GM12873 (cell line): ENCODE results near the gene LY86.

ENCODE experiments used
- TF ChIP-seq, protein P1 (sequence below): IDR thresholded peaks from 2 replicates; pipeline ENCODE4 v1.5.1; 2012; ENCODE audit warnings: low read depth, mild to moderate bottlenecking, moderate library complexity, low read length, control low read depth; ENCODE audit not compliant: insufficient read depth; ENCODE audit errors: missing control alignments

LY86 gene

DNA sequence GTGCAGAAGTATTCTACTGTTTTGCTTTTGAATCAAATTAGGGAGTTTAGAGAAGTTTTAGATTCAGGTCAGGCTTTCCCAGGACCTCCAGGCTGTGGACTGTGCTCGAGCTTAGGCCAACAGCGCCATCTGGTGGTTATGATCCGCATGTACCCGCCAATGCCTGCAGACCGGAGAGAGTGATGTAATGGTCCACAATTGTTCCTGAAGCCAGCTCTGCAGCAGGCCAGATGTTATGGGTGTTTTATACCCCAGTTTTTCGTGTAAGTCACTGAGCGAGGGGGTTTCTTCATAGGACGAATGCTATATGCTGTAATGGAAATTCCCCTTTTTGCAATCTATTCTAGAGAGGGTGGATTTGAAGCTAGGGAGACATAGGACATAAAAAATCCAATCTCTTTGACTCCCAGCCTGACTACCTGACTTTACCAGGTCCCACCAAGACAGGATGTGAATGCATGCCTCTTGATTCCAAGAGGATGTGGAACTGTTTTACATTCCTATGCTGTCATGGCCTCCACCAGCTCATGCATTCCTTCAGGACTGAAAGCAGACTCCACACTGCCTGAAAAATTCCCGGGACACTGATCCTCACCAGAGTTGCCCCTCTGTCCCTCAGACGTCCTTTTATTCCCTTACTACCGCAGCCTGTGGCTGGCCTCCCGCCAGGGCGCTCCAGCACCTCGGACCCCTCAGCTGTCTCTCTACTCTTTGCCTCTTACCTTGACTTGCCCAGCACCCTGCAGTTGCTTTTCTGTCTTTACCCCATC lies 41.2 kb upstream of the LY86 start:
- TF ChIP-seq, protein P1, sequence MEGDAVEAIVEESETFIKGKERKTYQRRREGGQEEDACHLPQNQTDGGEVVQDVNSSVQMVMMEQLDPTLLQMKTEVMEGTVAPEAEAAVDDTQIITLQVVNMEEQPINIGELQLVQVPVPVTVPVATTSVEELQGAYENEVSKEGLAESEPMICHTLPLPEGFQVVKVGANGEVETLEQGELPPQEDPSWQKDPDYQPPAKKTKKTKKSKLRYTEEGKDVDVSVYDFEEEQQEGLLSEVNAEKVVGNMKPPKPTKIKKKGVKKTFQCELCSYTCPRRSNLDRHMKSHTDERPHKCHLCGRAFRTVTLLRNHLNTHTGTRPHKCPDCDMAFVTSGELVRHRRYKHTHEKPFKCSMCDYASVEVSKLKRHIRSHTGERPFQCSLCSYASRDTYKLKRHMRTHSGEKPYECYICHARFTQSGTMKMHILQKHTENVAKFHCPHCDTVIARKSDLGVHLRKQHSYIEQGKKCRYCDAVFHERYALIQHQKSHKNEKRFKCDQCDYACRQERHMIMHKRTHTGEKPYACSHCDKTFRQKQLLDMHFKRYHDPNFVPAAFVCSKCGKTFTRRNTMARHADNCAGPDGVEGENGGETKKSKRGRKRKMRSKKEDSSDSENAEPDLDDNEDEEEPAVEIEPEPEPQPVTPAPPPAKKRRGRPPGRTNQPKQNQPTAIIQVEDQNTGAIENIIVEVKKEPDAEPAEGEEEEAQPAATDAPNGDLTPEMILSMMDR: peak; percentile 92

- TF ChIP-seq, protein P1: no peak
These were observed 32.3 kb upstream of the LY86 start for GRCh38 chr6:6556161-6556737.

DNA sequence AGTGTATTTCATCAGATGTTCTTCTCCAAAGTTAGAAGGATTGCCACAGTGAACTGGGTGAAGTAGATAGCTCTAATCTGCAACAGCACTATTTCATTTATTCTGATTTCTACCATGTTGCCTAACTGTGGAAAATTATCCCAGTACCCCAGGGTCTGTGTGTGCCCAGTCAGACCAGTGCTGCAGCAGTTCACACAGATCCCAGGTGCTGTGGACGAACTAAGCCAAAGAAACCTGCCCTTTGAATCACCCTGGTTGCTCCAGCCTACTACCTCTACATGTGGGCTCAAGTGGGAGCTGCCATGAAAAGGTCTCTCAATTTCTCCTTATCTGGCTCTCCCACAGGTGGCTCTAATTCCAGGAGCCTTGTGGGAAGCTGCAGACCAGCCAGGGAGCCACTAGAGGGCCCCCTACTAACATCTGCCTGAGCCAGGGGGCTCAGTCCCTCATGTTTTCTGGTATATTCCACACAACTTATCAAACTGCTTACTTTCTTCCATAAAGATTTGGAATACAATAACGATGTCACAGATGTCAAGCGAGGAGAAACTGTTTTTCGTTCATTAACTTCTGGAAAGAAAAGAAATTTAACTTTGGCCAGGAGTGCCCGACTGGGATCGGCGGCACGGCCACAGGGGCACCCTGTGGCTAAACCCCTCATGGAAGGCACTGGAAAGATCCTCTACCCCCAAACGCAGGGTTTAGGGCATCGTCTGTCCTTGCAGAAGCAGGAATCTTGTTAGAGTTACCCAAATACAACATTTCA lies 31.6 kb upstream of the LY86 start:
- TF ChIP-seq, protein P1: peak; percentile 87

DNA sequence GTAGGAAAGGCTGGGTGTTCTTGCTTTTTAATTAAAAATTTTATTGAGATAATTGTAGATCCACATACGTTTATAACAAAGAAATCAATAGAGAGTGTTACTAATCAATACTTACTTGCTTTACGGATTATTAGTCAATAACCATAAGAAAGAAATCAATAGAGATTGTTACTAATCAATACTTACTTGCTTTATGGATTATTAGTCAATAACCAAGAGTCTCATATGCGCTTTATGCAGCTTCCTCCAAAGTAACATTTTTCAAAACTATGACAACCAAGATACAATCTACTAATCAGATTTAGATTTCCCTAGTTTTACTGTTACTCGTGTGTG lies 31.0 kb upstream of the LY86 start:
- TF ChIP-seq, protein P1: no peak

- TF ChIP-seq, protein P1: no peak
These were observed 30.6 kb upstream of the LY86 start for GRCh38 chr6:6557886-6558285.

- TF ChIP-seq, protein P1: no peak
These were observed 28.4 kb upstream of the LY86 start for GRCh38 chr6:6559994-6560570.

- TF ChIP-seq, protein P1: peak; percentile 12
These were observed 27.6 kb upstream of the LY86 start for GRCh38 chr6:6560909-6561308.
